Mesendoderm (in vitro differentiated cells): ENCODE results near the gene SLIT3.

Experiments
- DNase-seq: peaks from one replicate; pipeline ENCODE4 v3.0.0; 2013
- H2AK5ac ChIP-seq: 2 replicates; pipeline ENCODE4 v1.6.1; 2013; ENCODE audit warnings: low read length, inconsistent platforms
- H2BK120ac ChIP-seq: 2 replicates; pipeline ENCODE4 v1.6.1; 2013; ENCODE audit warnings: low read depth, mild to moderate bottlenecking, low read length, moderate library complexity, mixed read lengths
- H2BK15ac ChIP-seq: replicated peaks from 2 replicates; pipeline ENCODE4 v1.6.1; 2013; ENCODE audit warnings: low read depth, mild to moderate bottlenecking, moderate library complexity
- H2BK5ac ChIP-seq: 2 replicates; pipeline ENCODE4 v1.6.1; 2013; ENCODE audit warnings: low read length, inconsistent platforms
- H3K18ac ChIP-seq: 2 replicates; pipeline ENCODE4 v1.6.1; 2013; ENCODE audit warnings: mild to moderate bottlenecking, low read length, mixed read lengths
- H3K23ac ChIP-seq: one replicate; pipeline ENCODE4 v1.6.1; 2013; ENCODE audit warnings: low read length
- H3K27ac ChIP-seq: 2 replicates; pipeline ENCODE4 v1.5.1; 2013; ENCODE audit warnings: low read depth, mild to moderate bottlenecking, inconsistent platforms, low read length, moderate library complexity
- H3K27me3 ChIP-seq: 2 replicates; pipeline ENCODE4 v1.6.1; 2013; ENCODE audit warnings: low read length, control low read depth, mild to moderate bottlenecking, inconsistent platforms; ENCODE audit not compliant: insufficient read depth, poor library complexity
- H3K36me3 ChIP-seq: 2 replicates; pipeline ENCODE4 v1.6.1; 2013; ENCODE audit warnings: low read length, inconsistent platforms; ENCODE audit not compliant: control insufficient read depth, insufficient read depth
- H3K4ac ChIP-seq: one replicate; pipeline ENCODE4 v1.6.1; 2013; ENCODE audit warnings: low read depth, mild to moderate bottlenecking, low read length, moderate library complexity
- H3K4me1 ChIP-seq: 2 replicates; pipeline ENCODE4 v1.6.1; 2013; ENCODE audit warnings: low read depth, low read length, inconsistent platforms; ENCODE audit not compliant: control insufficient read depth
- H3K4me2 ChIP-seq: 2 replicates; pipeline ENCODE4 v1.6.1; 2013; ENCODE audit warnings: low read length
- H3K4me3 ChIP-seq: 2 replicates; pipeline ENCODE4 v1.5.1; 2013; ENCODE audit warnings: mild to moderate bottlenecking, low read length
- H3K56ac ChIP-seq: one replicate; pipeline ENCODE4 v1.6.1; 2013; ENCODE audit warnings: low read length
- H3K79me1 ChIP-seq: 2 replicates; pipeline ENCODE4 v1.6.1; 2013; ENCODE audit warnings: low read length, inconsistent platforms
- H3K79me2 ChIP-seq: 2 replicates; pipeline ENCODE4 v1.6.1; 2013; ENCODE audit warnings: mild to moderate bottlenecking, low read length; ENCODE audit not compliant: control insufficient read depth, insufficient read depth
- H3K9ac ChIP-seq: 2 replicates; pipeline ENCODE4 v1.6.1; 2013; ENCODE audit warnings: low read length, inconsistent platforms
- H4K5ac ChIP-seq: one replicate; pipeline ENCODE4 v1.6.1; 2013; ENCODE audit warnings: low read length
- H4K8ac ChIP-seq: one replicate; pipeline ENCODE4 v1.6.1; 2013; ENCODE audit warnings: low read depth, mild to moderate bottlenecking, control low read depth, low read length, moderate library complexity
- WGBS: extraction: QIAGEN DNeasy Blood & Tissue Kit; methylation state at CpG from one replicate; pipeline ENCODE4 v1.1.7; 2013; ENCODE audit warnings: low lambda C conversion rate, missing lambda C conversion rate; ENCODE audit not compliant: insufficient coverage; ENCODE audit errors: extremely low coverage; 5-methylcytosine and 5-hydroxymethylcytosine counted together

Gene SLIT3

DNA sequence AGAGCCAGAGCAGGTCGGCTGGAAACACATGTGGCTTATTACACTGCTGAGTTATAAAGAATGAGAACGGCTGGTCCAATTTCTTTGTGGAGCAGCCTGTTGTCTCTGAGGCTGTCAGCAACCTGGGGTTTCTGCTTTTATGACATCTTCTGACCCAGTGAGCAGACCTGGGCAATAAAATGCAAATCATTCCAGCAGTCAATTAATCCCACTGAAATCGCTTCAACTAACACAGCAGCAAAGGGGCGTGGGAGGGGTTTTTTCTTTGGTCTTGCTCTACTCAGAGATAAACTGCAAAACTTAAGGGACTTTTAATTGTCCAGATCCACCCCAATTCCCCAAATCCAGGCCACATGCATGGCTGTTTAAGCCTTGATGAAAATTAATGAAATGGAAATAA, 215.7 kb downstream of the SLIT3 start:
- Histone ChIP-seq H2BK120ac (no peak overlapping the region), H3K9ac (no peak overlapping the region), H3K79me2 (no peaks in the 10 kb centered on the region), H3K4me1 (peaks cover 20% of the 10 kb centered on the region), H2AK5ac (no peak overlapping the region), H4K5ac (no peak overlapping the region), H3K27ac (no peak overlapping the region), H2BK15ac (no peak overlapping the region), H3K4me2 (no peak overlapping the region), H3K4me3 (no peak overlapping the region), H3K27me3 (no peaks in the 10 kb centered on the region), H3K18ac (no peak overlapping the region), H2BK5ac (no peak overlapping the region), H3K23ac (no peak overlapping the region), H3K56ac (no peak overlapping the region), H3K79me1 (no peaks in the 10 kb centered on the region), H3K4ac (no peak overlapping the region), H3K36me3 (no peaks in the 10 kb centered on the region), H4K8ac (no peak overlapping the region)
- WGBS: no CpG with 5 or more reads among the region's 4 CpGs
- DNase-seq: no peak

DNA sequence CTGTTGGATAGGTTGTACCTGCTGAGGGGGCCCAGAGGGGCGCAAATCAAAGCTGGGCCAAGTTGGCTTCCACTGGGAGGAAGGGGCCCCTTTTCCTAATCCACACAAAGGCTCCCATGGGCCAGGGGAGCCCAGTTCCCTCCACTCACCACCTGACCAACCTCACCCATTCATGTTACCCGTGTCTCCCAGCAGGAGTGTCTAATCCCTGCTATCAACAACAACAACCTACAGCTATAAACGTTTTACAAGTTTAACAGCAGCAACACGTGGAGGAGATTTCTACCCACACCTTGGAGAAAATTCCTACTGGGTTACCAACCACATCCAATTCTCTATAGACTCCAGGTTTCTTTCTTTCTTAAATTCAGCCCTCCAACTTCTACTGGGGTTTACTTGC, 216.2 kb downstream of the SLIT3 start:
- no peak overlapping the region for H3K23ac ChIP-seq
- peak; percentile 31 for DNase-seq
- H3K4ac ChIP-seq: no peak overlapping the region
- H3K56ac ChIP-seq: no peak overlapping the region
- H2BK15ac ChIP-seq: no peak overlapping the region
- H3K79me1 ChIP-seq: no peaks in the 10 kb centered on the region
- no CpG with 5 or more reads among the region's 4 CpGs for WGBS
- no peak overlapping the region for H2BK5ac ChIP-seq
- no peak overlapping the region for H3K27ac ChIP-seq
- H2AK5ac ChIP-seq: no peak overlapping the region
- H3K4me2 ChIP-seq: no peak overlapping the region
- no peaks in the 10 kb centered on the region for H3K79me2 ChIP-seq
- H3K4me1 ChIP-seq: peaks cover 20% of the 10 kb centered on the region
- no peak overlapping the region for H4K8ac ChIP-seq
- H3K18ac ChIP-seq: no peak overlapping the region
- H3K27me3 ChIP-seq: no peaks in the 10 kb centered on the region
- H3K36me3 ChIP-seq: no peaks in the 10 kb centered on the region
- H2BK120ac ChIP-seq: no peak overlapping the region
- H3K4me3 ChIP-seq: no peak overlapping the region
- no peak overlapping the region for H4K5ac ChIP-seq
- no peak overlapping the region for H3K9ac ChIP-seq

DNA sequence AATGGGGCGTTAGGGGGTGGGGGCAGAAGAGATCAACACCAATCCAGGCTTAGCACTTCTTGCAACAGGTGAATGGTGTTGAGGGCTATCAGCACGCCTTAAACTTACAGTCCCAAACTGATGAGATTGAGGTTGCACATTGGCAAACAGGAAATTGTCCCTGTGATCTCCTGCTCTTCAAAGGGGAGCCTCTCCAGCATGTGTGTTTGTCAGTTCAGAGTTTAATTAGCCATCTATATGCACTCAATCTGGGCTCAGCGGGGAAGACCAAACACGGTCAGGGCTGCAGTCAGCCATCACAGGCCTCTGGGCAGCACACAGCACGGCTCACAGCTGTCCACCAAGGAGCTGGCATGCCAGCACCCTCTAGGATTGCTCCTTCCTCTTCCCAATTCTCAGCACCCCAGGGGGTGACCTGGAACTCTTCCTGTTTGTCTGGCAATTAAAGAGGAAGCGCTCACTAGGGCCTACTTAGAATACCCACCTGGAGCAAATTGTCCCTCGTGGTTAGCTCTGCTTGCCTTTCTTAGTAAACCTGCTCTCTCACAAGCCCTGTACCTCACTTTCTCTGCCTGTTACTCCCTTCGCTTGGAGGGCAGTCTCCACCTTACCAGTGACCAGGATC, 217.4 kb downstream of the SLIT3 start:
- WGBS: no CpG with 5 or more reads among the region's 8 CpGs

DNA sequence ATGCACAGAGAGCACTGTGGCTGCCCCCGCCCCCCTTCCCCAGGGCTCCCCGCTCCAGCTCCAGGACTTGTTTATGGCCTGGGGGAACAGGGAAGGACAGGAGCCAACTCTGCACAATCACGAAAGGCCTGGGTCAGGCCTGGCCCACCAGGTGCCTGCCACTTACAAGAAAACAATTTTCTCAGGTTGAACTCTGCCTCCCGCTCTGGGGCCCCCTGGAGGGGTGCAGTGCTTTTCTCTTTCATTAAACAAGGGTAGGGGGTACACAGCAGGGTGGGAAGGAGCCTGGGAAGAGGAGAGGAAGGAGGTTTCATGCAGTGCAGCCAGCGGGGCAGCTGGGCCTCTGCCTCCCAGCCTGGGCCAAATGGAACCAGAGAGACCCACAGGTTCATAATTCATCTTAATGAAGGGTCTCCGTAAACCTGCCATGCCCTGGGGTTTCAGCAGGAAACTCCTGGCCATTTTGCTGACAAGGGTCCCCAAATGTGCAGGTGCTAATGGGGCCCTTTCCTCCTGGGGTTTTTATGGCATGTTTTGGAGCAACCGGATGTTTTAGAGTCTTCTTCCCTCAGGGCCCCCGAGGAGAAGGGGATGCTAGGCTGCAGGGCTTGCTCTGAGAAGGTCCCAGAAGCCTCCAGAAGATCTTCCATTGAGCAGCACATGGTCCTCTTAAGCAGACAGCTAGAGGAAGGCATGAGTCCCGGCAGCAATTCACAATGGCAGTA, 219.8 kb downstream of the SLIT3 start:
- no peaks in the 10 kb centered on the region for H3K79me1 ChIP-seq
- H4K8ac ChIP-seq: no peak overlapping the region
- H2AK5ac ChIP-seq: no peak overlapping the region
- no peaks in the 10 kb centered on the region for H3K36me3 ChIP-seq
- no peak overlapping the region for H3K4ac ChIP-seq
- H3K27ac ChIP-seq: peak overlapping the region; percentile 8
- H4K5ac ChIP-seq: no peak overlapping the region
- no peaks in the 10 kb centered on the region for H3K79me2 ChIP-seq
- no peak overlapping the region for H3K56ac ChIP-seq
- no peak overlapping the region for H3K18ac ChIP-seq
- DNase-seq: no peak
- H3K4me2 ChIP-seq: no peak overlapping the region
- no peak overlapping the region for H3K9ac ChIP-seq
- no peak overlapping the region for H2BK15ac ChIP-seq
- no peaks in the 10 kb centered on the region for H3K27me3 ChIP-seq
- no peak overlapping the region for H3K23ac ChIP-seq
- no peak overlapping the region for H2BK120ac ChIP-seq
- H2BK5ac ChIP-seq: no peak overlapping the region
- H3K4me3 ChIP-seq: no peak overlapping the region
- no CpG with 5 or more reads among the region's 9 CpGs for WGBS
- H3K4me1 ChIP-seq: peaks cover 20% of the 10 kb centered on the region

More for the DNA sequence above, 217.4 kb downstream of the SLIT3 start:
- no peaks in the 10 kb centered on the region for H3K36me3 ChIP-seq
- no peak overlapping the region for H3K4me3 ChIP-seq
- H4K5ac ChIP-seq: no peak overlapping the region
- H3K4ac ChIP-seq: no peak overlapping the region
- H3K79me1 ChIP-seq: no peaks in the 10 kb centered on the region
- H2BK120ac ChIP-seq: no peak overlapping the region
- H3K79me2 ChIP-seq: no peaks in the 10 kb centered on the region
- H2BK15ac ChIP-seq: no peak overlapping the region
- H3K4me1 ChIP-seq: peaks cover 20% of the 10 kb centered on the region
- peak overlapping the region; percentile 48 for H3K27ac ChIP-seq
- no peak overlapping the region for H3K56ac ChIP-seq
- H3K4me2 ChIP-seq: no peak overlapping the region
- no peak overlapping the region for H3K9ac ChIP-seq
- H2BK5ac ChIP-seq: no peak overlapping the region
- DNase-seq: peak; percentile 58
- H2AK5ac ChIP-seq: no peak overlapping the region
- H3K27me3 ChIP-seq: no peaks in the 10 kb centered on the region
- H3K18ac ChIP-seq: peak overlapping the region; percentile 46
- no peak overlapping the region for H3K23ac ChIP-seq
- H4K8ac ChIP-seq: no peak overlapping the region

DNA sequence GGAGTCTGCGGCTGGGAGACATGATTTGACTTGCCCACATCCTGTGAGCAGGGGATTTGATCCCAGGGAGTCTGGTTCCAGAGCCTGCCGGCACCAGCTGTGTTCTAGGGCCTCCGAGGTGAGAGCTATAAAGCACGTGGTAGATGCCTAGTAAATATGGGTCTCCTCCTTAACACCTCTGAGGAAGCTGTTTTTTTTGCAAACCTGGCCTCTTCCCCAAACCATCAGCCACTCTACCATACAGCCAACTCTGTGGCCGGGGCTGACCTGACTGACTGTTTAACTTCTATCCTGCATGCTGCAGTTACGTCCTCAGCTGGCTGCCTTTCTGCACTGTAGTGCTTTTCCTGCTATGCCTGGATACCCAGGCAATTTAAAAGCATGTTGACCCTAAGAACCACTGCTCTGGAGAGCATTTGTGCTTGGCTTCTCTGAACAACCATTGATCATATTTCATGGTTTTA, 220.5 kb downstream of the SLIT3 start:
- no peaks in the 10 kb centered on the region for H3K27me3 ChIP-seq
- no peak overlapping the region for H2AK5ac ChIP-seq
- H3K36me3 ChIP-seq: no peaks in the 10 kb centered on the region
- DNase-seq: no peak
- H2BK120ac ChIP-seq: no peak overlapping the region
- H3K4me1 ChIP-seq: peaks cover 20% of the 10 kb centered on the region
- no peak overlapping the region for H2BK5ac ChIP-seq
- no peak overlapping the region for H3K23ac ChIP-seq
- H3K27ac ChIP-seq: no peak overlapping the region
- no peaks in the 10 kb centered on the region for H3K79me1 ChIP-seq
- peak overlapping the region; percentile 6 for H3K9ac ChIP-seq
- H3K18ac ChIP-seq: no peak overlapping the region
- H4K8ac ChIP-seq: no peak overlapping the region
- H3K56ac ChIP-seq: no peak overlapping the region
- H3K4ac ChIP-seq: no peak overlapping the region
- WGBS: no CpG with 5 or more reads among the region's 6 CpGs
- no peak overlapping the region for H3K4me3 ChIP-seq
- no peaks in the 10 kb centered on the region for H3K79me2 ChIP-seq
- H3K4me2 ChIP-seq: no peak overlapping the region
- H2BK15ac ChIP-seq: no peak overlapping the region
- no peak overlapping the region for H4K5ac ChIP-seq
